H9 (cell line): ENCODE data around the gene CDH13. TPM values are rescaled to one million over a fixed set of nuclear protein-coding genes. Genes with fewer than 3 reads are reported as not detected.

ENCODE experiments used
- DNase-seq: peaks from one replicate; pipeline ENCODE4 v3.0.0-alpha.2; 2017
- H2AFZ ChIP-seq: one replicate; pipeline ENCODE4 v1.6.1; 2013; ENCODE audit warnings: mild to moderate bottlenecking, low read length, control low read depth, moderate library complexity
- H2AK5ac ChIP-seq: 2 replicates; pipeline ENCODE4 v1.6.1; 2013; ENCODE audit warnings: low read length, control low read depth, mixed read lengths; ENCODE audit not compliant: insufficient read length
- H2BK120ac ChIP-seq: one replicate; pipeline ENCODE4 v1.6.1; 2013; ENCODE audit warnings: low read depth, mild to moderate bottlenecking, low read length, control low read depth, inconsistent platforms; ENCODE audit not compliant: poor library complexity, severe bottlenecking
- H2BK12ac ChIP-seq: 2 replicates; pipeline ENCODE4 v1.6.1; 2013; ENCODE audit warnings: low read length, control low read depth, mixed read lengths, low read depth; ENCODE audit not compliant: insufficient read length
- H2BK15ac ChIP-seq: 2 replicates; pipeline ENCODE4 v1.6.1; 2013; ENCODE audit warnings: low read depth, low read length, control low read depth
- H2BK20ac ChIP-seq: one replicate; pipeline ENCODE4 v1.6.1; 2013; ENCODE audit warnings: low read depth, mild to moderate bottlenecking, low read length, control low read depth, inconsistent platforms; ENCODE audit not compliant: poor library complexity, severe bottlenecking
- H2BK5ac ChIP-seq: 2 replicates; pipeline ENCODE4 v1.6.1; 2013; ENCODE audit warnings: low read length, control low read depth, mixed read lengths; ENCODE audit not compliant: insufficient read length
- H3K14ac ChIP-seq: 2 replicates; pipeline ENCODE4 v1.6.1; 2013; ENCODE audit warnings: low read length, control low read depth; ENCODE audit not compliant: insufficient read depth
- H3K18ac ChIP-seq: 2 replicates; pipeline ENCODE4 v1.6.1; 2013; ENCODE audit warnings: low read depth, mild to moderate bottlenecking, mixed read lengths, low read length, control low read depth; ENCODE audit not compliant: insufficient read length
- H3K23ac ChIP-seq: 2 replicates; pipeline ENCODE4 v1.6.1; 2013; ENCODE audit warnings: low read length, control low read depth, mixed read lengths, low read depth; ENCODE audit not compliant: insufficient read length
- H3K23me2 ChIP-seq: 2 replicates; pipeline ENCODE4 v1.6.1; 2013; ENCODE audit warnings: low read depth, mild to moderate bottlenecking, mixed read lengths, low read length, control low read depth; ENCODE audit not compliant: insufficient read length, poor library complexity, severe bottlenecking
- H3K27ac ChIP-seq: 2 replicates; pipeline ENCODE4 v1.5.1; 2013; ENCODE audit warnings: low read length, control low read depth, mixed read lengths, low read depth; ENCODE audit not compliant: insufficient read length
- H3K27me3 ChIP-seq: 2 replicates; pipeline ENCODE4 v1.6.1; 2013; ENCODE audit warnings: low read length, control low read depth, inconsistent platforms; ENCODE audit not compliant: insufficient read depth
- H3K4ac ChIP-seq: 2 replicates; pipeline ENCODE4 v1.6.1; 2013; ENCODE audit warnings: low read depth, mild to moderate bottlenecking, control low read depth, inconsistent platforms, low read length, moderate library complexity
- H3K4me1 ChIP-seq: 2 replicates; pipeline ENCODE4 v1.6.1; 2013; ENCODE audit warnings: low read length, control low read depth, inconsistent platforms; ENCODE audit not compliant: insufficient read depth
- H3K4me2 ChIP-seq: 2 replicates; pipeline ENCODE4 v1.6.1; 2013; ENCODE audit warnings: low read length, control low read depth, mixed read lengths; ENCODE audit not compliant: insufficient read length, insufficient read depth
- H3K56ac ChIP-seq: 2 replicates; pipeline ENCODE4 v1.6.1; 2013; ENCODE audit warnings: low read depth, mild to moderate bottlenecking, mixed read lengths, low read length, control low read depth; ENCODE audit not compliant: insufficient read length
- H3K79me1 ChIP-seq: 2 replicates; pipeline ENCODE4 v1.6.1; 2013; ENCODE audit warnings: low read depth, mild to moderate bottlenecking, moderate library complexity, low read length, control low read depth, inconsistent platforms; ENCODE audit not compliant: insufficient read depth, poor library complexity, severe bottlenecking
- H3K79me2 ChIP-seq: 2 replicates; pipeline ENCODE4 v1.6.1; 2013; ENCODE audit warnings: low read length, control low read depth, inconsistent platforms; ENCODE audit not compliant: insufficient read depth
- H3K9ac ChIP-seq: 2 replicates; pipeline ENCODE4 v1.6.1; 2013; ENCODE audit warnings: low read length, control low read depth, mixed read lengths; ENCODE audit not compliant: insufficient read length; ENCODE audit errors: extremely low read depth
- H3K9me3 ChIP-seq: one replicate; pipeline ENCODE4 v1.6.1; 2013; ENCODE audit warnings: low read depth, low read length, inconsistent platforms; ENCODE audit not compliant: control insufficient read depth
- H3T11ph ChIP-seq: one replicate; pipeline ENCODE4 v1.6.1; 2013; ENCODE audit warnings: mild to moderate bottlenecking, low read length, control low read depth, inconsistent platforms
- H4K20me1 ChIP-seq: one replicate; pipeline ENCODE4 v1.6.1; 2013; ENCODE audit not compliant: control insufficient read depth, insufficient read length, insufficient read depth
- H4K5ac ChIP-seq: 2 replicates; pipeline ENCODE4 v1.6.1; 2013; ENCODE audit warnings: low read depth, mild to moderate bottlenecking, mixed read lengths, low read length, control low read depth; ENCODE audit not compliant: insufficient read length
- H4K8ac ChIP-seq: replicated peaks from 2 replicates; pipeline ENCODE4 v1.6.1; 2013; ENCODE audit warnings: low read length, control low read depth, mixed read lengths, low read depth; ENCODE audit not compliant: insufficient read length
- H4K91ac ChIP-seq: 2 replicates; pipeline ENCODE4 v1.6.1; 2013; ENCODE audit warnings: low read depth, mild to moderate bottlenecking, moderate library complexity, mixed read lengths, low read length, control low read depth; ENCODE audit not compliant: insufficient read length
- H3K27ac Mint-ChIP-seq, 3 experiments: 2 replicates in 2 of 3; 3 replicates in 1 of 3; pipeline ENCODE4 v1.8.0; 2020 to 2021; ENCODE audit warnings: mixed read lengths in 3 of 3, mild to moderate bottlenecking in 1 of 3, moderate library complexity in 1 of 3
- H3K27me3 Mint-ChIP-seq: 2 replicates; pipeline ENCODE4 v1.8.0; 2021; ENCODE audit warnings: low read depth, mild to moderate bottlenecking, moderate library complexity, mixed read lengths
- H3K36me3 Mint-ChIP-seq, 3 experiments: 2 replicates in 2 of 3; 3 replicates in 1 of 3; pipeline ENCODE4 v1.8.0; 2020 to 2021; ENCODE audit warnings: low read depth in 3 of 3, mixed read lengths in 3 of 3; ENCODE audit not compliant: insufficient read depth in 1 of 3
- H3K4me1 Mint-ChIP-seq, 2 experiments: 2 replicates each; pipeline ENCODE4 v1.8.0; 2020; ENCODE audit warnings: mixed read lengths in 2 of 2
- H3K4me3 Mint-ChIP-seq, 2 experiments: 2 replicates in 1 of 2; 3 replicates in 1 of 2; pipeline ENCODE4 v1.8.0; 2020 to 2021; ENCODE audit warnings: mild to moderate bottlenecking in 2 of 2, mixed read lengths in 2 of 2, moderate library complexity in 1 of 2
- H3K9me3 Mint-ChIP-seq, 2 experiments: 2 replicates in 1 of 2; 3 replicates in 1 of 2; pipeline ENCODE4 v1.8.0; 2020; ENCODE audit warnings: mild to moderate bottlenecking in 2 of 2, mixed read lengths in 2 of 2, moderate library complexity in 1 of 2
- CTCF ChIP-seq: fragments of 200-600 bp; sonication (generic); conservative IDR thresholded peaks from 3 replicates; pipeline ENCODE4 v1.8.0; 2021; ENCODE audit warnings: antibody characterized with exemption, mild to moderate bottlenecking
- WGBS: extraction: QIAGEN DNeasy Blood & Tissue Kit; methylation state at CpG from one replicate; pipeline ENCODE4 v1.1.7; 2013; ENCODE audit warnings: missing lambda C conversion rate, low lambda C conversion rate, mixed read lengths; ENCODE audit not compliant: insufficient read length; ENCODE audit errors: extremely low coverage; 5-methylcytosine and 5-hydroxymethylcytosine counted together
- total RNA-seq: library from RNA; stranded (reverse); gene quantifications from 2 replicates; pipeline ENCODE4 v1.2.1, GENCODE V29; 2021

CDH13 gene
- total RNA-seq, 1 experiment from 2014 or later: 1.5 TPM

GRCh38 chr16:83835586-83836566 lies 1209.1 kb downstream of the CDH13 start:
- no peaks in the 10 kb centered on the region for H4K20me1 ChIP-seq
- H3K79me2 ChIP-seq: no peaks in the 10 kb centered on the region
- H3K4me3 Mint-ChIP-seq: no peak overlapping the region
- no peak overlapping the region for H4K91ac ChIP-seq
- H2AK5ac ChIP-seq: no peak overlapping the region
- H2BK20ac ChIP-seq: no peak overlapping the region
- H2BK12ac ChIP-seq: no peak overlapping the region
- no peak for TF ChIP-seq CTCF
- WGBS: no CpG with 5 or more reads among the region's 10 CpGs
- H3K27ac Mint-ChIP-seq: peak overlapping the region; percentile 61 to 80 (median 76); a peak in 3 of 7 replicates
- no peak overlapping the region for H2BK5ac ChIP-seq
- no peak overlapping the region for H3K27ac ChIP-seq
- peaks cover 10% of the 10 kb centered on the region for H3K9me3 ChIP-seq
- peaks cover 64 to 65% of the 10 kb centered on the region in 2 experiments for H3K4me1 Mint-ChIP-seq
- H3K9ac ChIP-seq: no peak overlapping the region
- no peak overlapping the region for H3K4me2 ChIP-seq
- no peak overlapping the region for H3K56ac ChIP-seq
- peaks cover 13 to 19% of the 10 kb centered on the region in 2 experiments for H3K9me3 Mint-ChIP-seq
- no peak for DNase-seq
- no peak overlapping the region for H3T11ph ChIP-seq
- no peak overlapping the region for H3K14ac ChIP-seq
- peaks cover 8 to 11% (median 10%) of the 10 kb centered on the region in 3 experiments for H3K36me3 Mint-ChIP-seq
- H3K4ac ChIP-seq: no peak overlapping the region
- H2BK15ac ChIP-seq: no peak overlapping the region
- no peaks in the 10 kb centered on the region for H3K27me3 ChIP-seq
- no peaks in the 10 kb centered on the region for H3K79me1 ChIP-seq
- H3K18ac ChIP-seq: no peak overlapping the region
- H2BK120ac ChIP-seq: no peak overlapping the region
- H4K8ac ChIP-seq: no peak overlapping the region
- H3K23me2 ChIP-seq: no peaks in the 10 kb centered on the region
- no peak overlapping the region for H2AFZ ChIP-seq
- peaks cover 5% of the 10 kb centered on the region for H3K4me1 ChIP-seq
- H3K23ac ChIP-seq: no peak overlapping the region
- H4K5ac ChIP-seq: no peak overlapping the region
- no peaks in the 10 kb centered on the region for H3K27me3 Mint-ChIP-seq
